Loucy (cell line): ENCODE results near the gene ARHGAP19.
A peak's percentile ranks its signal among the peaks of the same experiment; 100 is the strongest.

Experiments used
- H2AFZ ChIP-seq: fragments of 200-600 bp; sonication (generic); 2 replicates; pipeline ENCODE4 v1.6.0; 2016; ENCODE audit warnings: antibody characterized with exemption, mild to moderate bottlenecking, low read length, moderate library complexity
- H3F3A ChIP-seq: fragments of 200-600 bp; 2 replicates; pipeline ENCODE4 v1.6.0; 2016; ENCODE audit warnings: antibody characterized with exemption, low read depth, mild to moderate bottlenecking
- H3K27me3 ChIP-seq: fragments of 200-600 bp; sonication (generic); 2 replicates; pipeline ENCODE4 v1.6.1; 2014; ENCODE audit warnings: low read length, mild to moderate bottlenecking; ENCODE audit not compliant: insufficient read depth, poor library complexity, severe bottlenecking
- H3K36me3 ChIP-seq: fragments of 200-600 bp; sonication (generic); 2 replicates; pipeline ENCODE4 v1.6.1; 2016; ENCODE audit warnings: low read length; ENCODE audit not compliant: insufficient read depth
- H3K4me1 ChIP-seq: fragments of 200-600 bp; sonication (generic); 2 replicates; pipeline ENCODE4 v1.5.1; 2014; ENCODE audit warnings: low read length, mild to moderate bottlenecking; ENCODE audit not compliant: insufficient read depth, poor library complexity, severe bottlenecking
- H3K4me2 ChIP-seq: fragments of 200-600 bp; sonication (generic); 2 replicates; pipeline ENCODE4 v1.6.0; 2014; ENCODE audit warnings: antibody characterized with exemption, low read length, low read depth, mild to moderate bottlenecking; ENCODE audit not compliant: poor library complexity, severe bottlenecking
- H3K4me3 ChIP-seq: fragments of 200-600 bp; sonication (generic); 2 replicates; pipeline ENCODE4 v1.5.1; 2014; ENCODE audit warnings: low read length, mild to moderate bottlenecking, mixed read lengths; ENCODE audit not compliant: poor library complexity, severe bottlenecking
- H3K79me2 ChIP-seq: fragments of 200-600 bp; sonication (generic); 2 replicates; pipeline ENCODE4 v1.6.1; 2014; ENCODE audit warnings: low read length; ENCODE audit not compliant: insufficient read depth
- H3K9ac ChIP-seq: fragments of 200-600 bp; sonication (generic); 2 replicates; pipeline ENCODE4 v1.6.0; 2014; ENCODE audit warnings: mild to moderate bottlenecking, low read depth, low read length, moderate library complexity; ENCODE audit not compliant: poor library complexity, severe bottlenecking
- H3K9me2 ChIP-seq: fragments of 200-600 bp; sonication (generic); replicated peaks from 2 replicates; pipeline ENCODE4 v1.6.1; 2016; ENCODE audit warnings: low read depth, low read length, mixed read lengths
- H3K9me3 ChIP-seq: fragments of 200-600 bp; sonication (generic); 2 replicates; pipeline ENCODE4 v1.6.1; 2014; ENCODE audit warnings: mild to moderate bottlenecking, antibody characterized with exemption, low read length, low read depth; ENCODE audit not compliant: insufficient read depth
- H4K20me1 ChIP-seq: fragments of 200-600 bp; sonication (generic); 2 replicates; pipeline ENCODE4 v1.6.0; 2014; ENCODE audit warnings: antibody characterized with exemption, low read length, mild to moderate bottlenecking; ENCODE audit not compliant: insufficient read depth, poor library complexity, severe bottlenecking
- CTCF ChIP-seq: fragments of 200-600 bp; sonication (generic); conservative IDR thresholded peaks from 2 replicates; pipeline ENCODE4 v1.5.1; 2014; ENCODE audit warnings: mild to moderate bottlenecking, antibody characterized with exemption, low read length
- EZH2phosphoT487 ChIP-seq: fragments of 200-600 bp; IDR thresholded peaks from 2 replicates; pipeline ENCODE4 v1.6.1; 2018; ENCODE audit warnings: antibody characterized with exemption, mild to moderate bottlenecking, moderate library complexity, borderline replicate concordance

Gene ARHGAP19

GRCh38 chr10:97234400-97234799, 58.0 kb downstream of the ARHGAP19 start:
- TF ChIP-seq CTCF: peak; percentile 80
- TF ChIP-seq EZH2phosphoT487: no peak
- H2AFZ ChIP-seq: no peak overlapping the region
- no peaks in the 10 kb centered on the region for H3K9me3 ChIP-seq
- no peaks in the 10 kb centered on the region for H3K79me2 ChIP-seq
- no peaks in the 10 kb centered on the region for H4K20me1 ChIP-seq
- H3K4me2 ChIP-seq: no peak overlapping the region
- no peak overlapping the region for H3K4me3 ChIP-seq
- H3K27me3 ChIP-seq: no peaks in the 10 kb centered on the region
- no peak overlapping the region for H3K9ac ChIP-seq
- peaks cover 32% of the 10 kb centered on the region; the same call in 1 of the 2 replicates for H3K36me3 ChIP-seq
- H3K9me2 ChIP-seq: no peaks in the 10 kb centered on the region
- 0 out of 2 replicates have a peak, but pooled peaks cover 2% of the 10 kb centered on the region for H3F3A ChIP-seq
- no peaks in the 10 kb centered on the region for H3K4me1 ChIP-seq

GRCh38 chr10:97230146-97230545, 62.3 kb downstream of the ARHGAP19 start:
- H2AFZ ChIP-seq: no peak overlapping the region
- TF ChIP-seq EZH2phosphoT487 (no peak), CTCF (no peak)
- H3K9me3 ChIP-seq: no peaks in the 10 kb centered on the region
- no peaks in the 10 kb centered on the region for H3K9me2 ChIP-seq
- H3K27me3 ChIP-seq: no peaks in the 10 kb centered on the region
- 0 out of 2 replicates have a peak, but pooled peaks cover 2% of the 10 kb centered on the region for H3F3A ChIP-seq
- no peaks in the 10 kb centered on the region for H3K4me1 ChIP-seq
- H3K36me3 ChIP-seq: peaks cover 66% of the 10 kb centered on the region; the same call in 1 of the 2 replicates
- no peaks in the 10 kb centered on the region for H3K79me2 ChIP-seq
- H3K4me3 ChIP-seq: no peak overlapping the region
- no peak overlapping the region for H3K9ac ChIP-seq
- no peaks in the 10 kb centered on the region for H4K20me1 ChIP-seq
- H3K4me2 ChIP-seq: no peak overlapping the region

- no peaks in the 10 kb centered on the region for H3K9me3 ChIP-seq
- H4K20me1 ChIP-seq: no peaks in the 10 kb centered on the region
- no peak overlapping the region for H2AFZ ChIP-seq
- no peaks in the 10 kb centered on the region for H3F3A ChIP-seq
- H3K79me2 ChIP-seq: no peaks in the 10 kb centered on the region
- no peak overlapping the region for H3K4me2 ChIP-seq
- H3K4me3 ChIP-seq: no peak overlapping the region
- no peak for TF ChIP-seq EZH2phosphoT487
- TF ChIP-seq CTCF: no peak
- peaks cover 68% of the 10 kb centered on the region; the same call in 1 of the 2 replicates for H3K36me3 ChIP-seq
- H3K9me2 ChIP-seq: no peaks in the 10 kb centered on the region
- no peak overlapping the region for H3K9ac ChIP-seq
- peaks cover 6% of the 10 kb centered on the region for H3K4me1 ChIP-seq
- no peaks in the 10 kb centered on the region for H3K27me3 ChIP-seq
Measured at GRCh38 chr10:97229322-97230015, 63.0 kb downstream of the ARHGAP19 start.
